GM21529 (cell line): ENCODE results near the gene SPEF1.
"Not testable (repeated sequence)": the region's sequence is repeated elsewhere in the genome, so short reads cannot be mapped to it uniquely, and the experiment has no call there.

Experiments used
- ATAC-seq: cut with Tn5 transposase; IDR thresholded peaks from one replicate; pipeline ENCODE4 v1.9.1; 2021; ENCODE audit not compliant: unreplicated experiment

SPEF1 gene

DNA sequence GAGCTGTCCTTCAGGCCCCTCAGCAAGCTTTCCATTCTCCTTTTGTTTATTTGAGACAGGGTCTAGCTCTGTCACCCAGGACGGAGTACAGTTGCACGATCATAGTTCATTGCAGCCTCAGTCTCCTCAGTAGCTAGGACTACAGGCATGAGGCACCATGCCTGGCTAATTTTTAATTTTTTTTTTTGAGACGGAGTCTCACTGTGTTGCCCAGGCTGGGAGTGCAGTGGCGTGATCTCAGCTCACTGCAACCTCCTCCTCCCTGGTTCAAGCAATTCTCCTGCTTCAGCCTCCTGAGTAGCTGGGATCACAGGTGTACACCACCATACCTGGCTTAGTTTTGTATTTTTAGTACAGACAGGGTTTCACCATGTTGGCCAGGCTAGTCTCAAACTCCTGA is 8.0 kb upstream of the SPEF1 start:
- not testable (repeated sequence) for ATAC-seq

DNA sequence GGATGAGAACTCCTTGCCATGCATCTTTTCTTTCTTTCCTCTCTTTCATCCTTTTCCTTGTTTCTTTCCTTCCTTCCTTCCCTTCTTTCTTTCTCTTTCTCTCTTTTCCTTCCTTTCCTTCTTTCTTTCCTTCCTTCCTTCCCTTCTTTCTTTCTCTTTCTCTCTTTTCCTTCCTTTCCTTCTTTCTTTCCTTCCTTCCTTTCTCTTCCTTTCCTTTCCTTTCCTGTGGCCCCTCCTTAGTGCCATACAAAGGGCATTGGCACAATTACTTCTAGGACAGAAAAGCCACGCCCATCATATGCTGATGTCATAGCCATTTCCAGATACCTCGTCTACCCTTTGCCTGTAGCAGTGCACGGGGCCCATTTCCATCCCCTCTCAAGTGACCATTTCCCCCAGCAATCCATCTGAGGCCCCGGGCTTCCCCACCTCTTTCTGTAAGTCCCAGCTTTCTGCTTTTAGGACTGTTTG is 7.5 kb upstream of the SPEF1 start:
- ATAC-seq, result no peak

DNA sequence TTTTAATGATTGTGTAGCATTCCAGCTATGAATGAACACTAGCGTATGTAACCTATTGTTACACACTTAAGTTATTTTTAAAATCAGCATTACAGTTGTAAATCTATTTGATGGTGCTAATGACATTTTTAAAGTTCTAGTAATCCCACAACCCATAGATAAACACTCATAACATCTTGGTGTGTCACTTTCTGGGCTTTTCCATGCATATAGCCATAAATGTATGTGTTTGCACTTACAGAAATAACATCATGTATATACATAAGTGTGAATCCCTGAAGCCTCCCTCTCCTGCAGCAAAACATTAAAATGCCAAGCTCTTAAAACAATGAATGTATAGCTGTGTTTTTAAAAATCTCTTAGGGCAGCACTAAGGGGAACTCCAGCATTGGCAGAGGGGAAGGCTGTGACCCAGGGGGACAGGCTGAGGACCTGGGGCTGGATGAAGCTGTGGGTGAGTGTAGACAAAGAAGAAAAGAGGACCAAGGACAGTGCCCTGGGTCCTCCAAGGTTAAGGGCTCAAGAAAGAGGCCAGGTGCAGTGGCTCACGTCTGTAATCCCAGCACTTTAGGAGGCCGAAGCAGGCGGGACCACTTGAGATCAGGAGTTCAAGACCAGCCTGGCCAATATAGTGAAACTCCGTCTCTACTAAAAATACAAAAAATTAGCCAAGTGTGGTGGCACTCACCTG is 6.2 kb upstream of the SPEF1 start:
- no peak for ATAC-seq

DNA sequence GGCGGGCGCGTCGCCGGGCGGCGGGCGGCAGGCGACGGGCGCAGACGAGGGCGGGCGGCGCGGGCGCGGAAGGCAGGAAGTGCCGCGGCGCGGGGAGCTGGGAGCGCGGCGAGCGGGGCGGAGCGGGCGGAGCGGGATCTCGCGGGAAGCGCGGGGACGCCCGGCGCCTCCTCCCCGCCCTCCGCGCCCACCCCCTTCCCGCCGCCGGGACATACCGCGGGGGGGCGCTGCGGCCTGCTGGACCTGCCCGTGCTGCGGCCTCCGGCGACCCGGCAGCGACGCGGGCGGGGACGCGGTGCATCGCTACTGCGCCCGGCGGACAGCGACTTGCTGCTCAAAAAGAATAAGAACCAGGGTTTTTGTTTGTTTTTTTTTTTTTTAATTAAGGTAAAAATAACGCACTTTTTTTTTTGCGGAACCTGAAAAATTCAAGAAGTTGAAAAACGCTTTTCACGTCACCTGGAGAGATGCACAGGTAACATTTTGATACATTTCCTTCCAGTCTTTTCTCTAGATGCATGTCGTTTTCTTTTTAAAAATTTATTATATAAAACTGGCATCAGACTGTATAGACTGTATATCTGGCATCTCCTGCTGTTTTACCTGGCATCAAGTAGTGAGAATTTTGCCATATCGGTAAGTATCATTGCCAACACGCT is 5.5 kb upstream of the SPEF1 start, which contains the start of gene CENPB:
Gene CENPB, minus strand, starts transcription at position 76 of the 659 bp plus-strand sequence. CDS start 257 bp downstream, outside the sequence.
- ATAC-seq, result peak; percentile 78

DNA sequence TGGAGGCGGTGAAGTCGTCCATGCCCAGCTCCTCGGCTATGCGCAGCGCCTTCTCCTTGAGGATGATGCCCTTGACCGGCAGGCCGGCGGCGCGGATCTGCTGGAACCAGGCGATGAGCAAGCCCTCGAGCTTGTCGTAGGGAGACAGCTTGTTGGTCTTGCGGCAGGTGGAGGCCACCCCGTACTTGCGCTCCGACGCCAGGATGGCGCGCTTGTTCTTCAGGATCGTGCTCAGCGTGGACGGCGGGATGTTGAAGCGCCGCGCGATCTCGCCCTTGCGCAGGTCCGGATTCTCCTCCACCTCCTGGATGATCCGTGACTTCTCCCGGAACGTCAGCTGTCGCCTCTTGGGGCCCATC is 4.9 kb upstream of the SPEF1 start:
- ATAC-seq, result no peak

DNA sequence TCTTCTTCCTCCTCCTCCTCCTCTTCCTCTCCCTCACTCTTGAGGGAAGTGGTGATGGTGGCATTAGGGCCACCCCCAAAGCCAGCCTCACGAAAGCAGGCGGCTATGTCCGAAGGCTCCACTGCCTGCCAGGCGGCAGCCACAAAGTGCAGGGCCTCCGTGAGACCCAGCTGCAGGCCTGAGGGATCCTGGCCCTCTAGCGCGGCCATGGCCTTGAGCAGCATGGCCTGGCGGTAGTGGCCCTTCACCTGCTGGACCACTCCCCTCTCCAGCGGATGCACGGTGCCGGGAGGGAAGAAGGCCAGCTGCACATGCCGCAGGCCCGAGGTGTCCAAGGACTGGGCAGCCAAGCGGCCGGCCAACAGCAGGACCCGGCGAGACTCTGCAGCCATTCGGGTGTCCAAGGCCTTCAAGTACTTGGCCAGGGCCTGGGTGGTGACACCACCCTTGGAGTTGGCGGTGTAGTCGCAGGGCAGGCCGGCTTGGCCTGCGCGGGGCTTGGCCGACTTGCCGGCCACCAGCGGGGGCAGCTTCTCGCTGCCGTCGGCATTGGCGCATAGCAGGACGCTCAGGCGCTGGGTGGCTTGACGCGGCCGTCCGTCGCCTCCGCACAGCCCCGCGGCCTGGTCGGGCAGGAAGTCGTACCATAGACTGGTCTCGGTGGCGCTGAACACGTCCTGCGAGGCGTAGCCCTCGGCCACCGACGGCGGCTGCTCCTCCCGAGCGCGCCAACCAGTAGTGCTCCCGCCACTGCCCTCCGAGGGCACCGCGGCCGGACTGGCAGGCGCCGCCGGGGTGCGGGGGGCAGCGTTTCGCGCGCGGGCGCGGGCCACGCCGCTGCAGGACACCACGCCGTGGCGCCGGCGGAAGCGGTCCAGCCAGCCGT is 4.2 kb upstream of the SPEF1 start:
- no peak for ATAC-seq

DNA sequence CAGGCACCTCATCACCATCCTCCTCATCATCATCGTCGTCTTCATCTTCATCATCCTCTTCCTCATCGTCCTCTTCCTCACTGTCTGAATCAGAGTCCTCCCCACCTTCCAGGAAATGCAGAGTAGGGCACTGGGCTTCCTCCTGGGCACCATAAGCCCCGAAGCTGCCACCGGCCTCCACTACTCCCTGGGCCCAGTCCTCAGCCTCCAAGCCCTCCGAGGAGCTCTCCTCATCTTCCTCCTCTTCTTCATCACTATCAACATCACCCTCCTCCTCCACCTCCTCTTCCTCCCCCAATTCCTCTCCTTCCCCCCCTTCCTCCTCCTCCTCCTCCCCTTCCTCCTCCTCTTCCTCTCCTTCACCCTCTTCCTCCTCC is 3.6 kb upstream of the SPEF1 start:
- ATAC-seq, result no peak

DNA sequence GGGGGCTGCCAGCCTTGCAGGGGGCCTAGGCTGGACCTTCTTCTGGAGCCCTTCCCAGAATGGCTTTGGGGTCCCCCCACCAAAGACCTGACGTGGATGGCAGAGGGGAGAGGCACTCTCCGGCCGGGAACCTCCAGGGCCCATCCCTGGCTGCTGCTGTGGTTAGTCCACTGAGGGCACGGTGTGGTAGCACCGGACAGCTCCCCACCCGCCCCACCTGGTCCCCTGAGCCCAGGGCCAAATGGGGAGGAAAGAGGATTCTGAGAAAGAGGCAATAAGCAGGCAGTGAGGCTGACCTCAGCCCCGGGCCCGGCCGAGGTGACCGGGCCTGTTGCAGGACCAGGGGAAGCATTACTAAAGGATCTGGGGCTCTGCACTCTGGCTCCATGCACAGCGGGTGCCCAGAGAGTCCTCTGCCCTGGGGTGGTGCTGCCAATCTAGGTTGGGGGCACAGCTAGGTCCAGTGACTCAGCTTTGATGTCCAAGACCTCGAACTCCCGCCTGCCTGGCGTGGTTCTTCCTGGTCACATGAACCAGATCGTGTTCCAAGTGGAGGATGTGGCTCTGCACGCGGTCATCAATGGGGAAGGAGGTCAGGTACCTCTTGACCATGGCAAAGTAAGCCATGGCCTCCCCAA is 3.1 kb upstream of the SPEF1 start:
- no peak for ATAC-seq

DNA sequence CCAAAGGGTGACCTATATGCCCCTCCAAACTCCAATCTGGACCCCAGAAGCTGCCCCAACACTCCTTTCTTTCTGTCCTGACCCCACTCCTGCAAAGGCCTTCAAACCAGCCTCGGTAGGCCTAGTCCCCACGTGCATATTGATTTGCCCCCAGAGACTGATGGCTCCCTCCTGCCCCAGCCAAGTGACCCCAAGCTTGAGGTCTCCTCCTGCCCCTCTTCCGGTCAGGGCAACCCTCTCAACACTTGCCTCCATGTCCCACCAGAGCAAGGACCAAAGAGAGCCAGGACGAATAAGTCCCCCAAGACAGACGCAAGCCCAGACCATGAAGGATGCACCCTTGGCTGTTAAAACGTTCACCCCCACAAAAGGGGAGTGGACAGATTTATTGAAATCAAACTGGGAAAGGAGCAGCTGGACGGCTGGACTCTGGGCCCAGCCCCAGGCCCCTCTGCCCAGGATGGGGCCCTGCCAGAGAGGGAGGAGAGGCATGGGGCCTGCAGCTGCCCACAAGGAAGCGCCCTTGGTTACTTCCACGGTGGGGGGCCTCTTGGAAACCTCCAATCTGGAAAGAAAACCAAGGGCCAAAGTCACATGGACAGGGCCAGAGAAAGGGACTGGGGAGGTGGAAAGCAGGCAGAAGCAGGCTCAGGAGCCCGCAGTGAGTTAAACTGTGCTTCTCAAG is 2.4 kb upstream of the SPEF1 start:
- ATAC-seq, result no peak

DNA sequence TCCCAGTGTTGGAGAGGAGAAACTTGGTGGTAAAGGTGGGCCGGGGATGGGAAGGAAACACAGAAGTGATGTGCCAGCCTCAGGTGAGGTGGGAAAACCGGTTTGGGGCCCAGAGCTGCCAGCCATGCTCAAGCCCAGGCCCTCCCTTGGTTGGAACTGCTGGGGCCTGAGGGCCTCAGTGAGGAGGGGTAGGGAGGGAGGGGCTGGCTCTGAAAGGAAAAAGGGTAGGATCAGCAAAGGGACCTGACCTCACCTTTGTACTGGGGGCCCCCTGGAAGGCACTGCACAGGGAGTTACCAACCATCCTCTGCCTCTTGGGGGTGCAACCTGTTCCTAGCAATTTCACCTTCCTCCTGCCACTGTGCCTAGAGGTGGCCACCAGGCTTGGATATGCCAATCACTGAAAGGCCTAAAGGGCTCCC is 1.8 kb upstream of the SPEF1 start:
- ATAC-seq, result no peak

DNA sequence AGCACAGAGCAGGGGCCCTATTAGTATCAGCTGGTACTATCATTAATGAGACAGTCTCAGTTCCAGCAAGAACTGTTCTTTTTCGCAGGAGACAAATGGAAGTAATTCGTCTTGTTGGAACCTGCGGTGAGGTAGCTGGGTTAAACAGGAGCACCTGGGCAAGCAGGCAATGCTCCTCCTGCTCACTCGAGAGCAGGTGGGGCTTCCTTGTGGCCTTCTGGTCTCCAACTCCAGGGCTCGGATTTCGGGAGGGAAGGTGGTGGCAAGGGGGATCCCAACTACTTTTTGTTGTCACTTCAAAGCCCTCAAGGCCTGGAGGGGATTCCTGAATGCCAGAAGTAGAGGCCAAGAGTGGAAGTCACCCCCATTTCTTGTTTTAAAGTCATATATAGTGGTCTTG is 1.3 kb upstream of the SPEF1 start:
- ATAC-seq, result no peak

DNA sequence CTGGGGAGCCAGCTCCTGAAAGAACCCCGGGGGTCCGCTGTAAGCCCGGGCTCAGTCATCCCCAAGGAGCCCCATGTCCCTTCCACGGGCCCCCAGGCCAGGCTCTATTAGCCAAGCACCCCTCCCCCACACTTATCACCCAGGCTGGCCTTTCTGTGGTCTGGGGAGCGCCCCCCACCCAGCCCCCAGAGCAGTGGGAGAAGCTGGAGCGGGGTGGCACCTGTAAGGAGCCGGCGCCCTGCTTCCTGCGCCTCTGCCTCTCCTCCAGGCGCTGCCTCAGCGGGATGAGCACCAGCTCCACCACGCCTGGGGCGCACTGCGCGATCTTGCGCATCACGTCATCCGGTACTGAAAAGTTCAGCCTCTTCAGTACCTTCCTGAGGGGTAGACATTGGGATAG is 2.3 kb downstream of the SPEF1 start:
- no peak for ATAC-seq

DNA sequence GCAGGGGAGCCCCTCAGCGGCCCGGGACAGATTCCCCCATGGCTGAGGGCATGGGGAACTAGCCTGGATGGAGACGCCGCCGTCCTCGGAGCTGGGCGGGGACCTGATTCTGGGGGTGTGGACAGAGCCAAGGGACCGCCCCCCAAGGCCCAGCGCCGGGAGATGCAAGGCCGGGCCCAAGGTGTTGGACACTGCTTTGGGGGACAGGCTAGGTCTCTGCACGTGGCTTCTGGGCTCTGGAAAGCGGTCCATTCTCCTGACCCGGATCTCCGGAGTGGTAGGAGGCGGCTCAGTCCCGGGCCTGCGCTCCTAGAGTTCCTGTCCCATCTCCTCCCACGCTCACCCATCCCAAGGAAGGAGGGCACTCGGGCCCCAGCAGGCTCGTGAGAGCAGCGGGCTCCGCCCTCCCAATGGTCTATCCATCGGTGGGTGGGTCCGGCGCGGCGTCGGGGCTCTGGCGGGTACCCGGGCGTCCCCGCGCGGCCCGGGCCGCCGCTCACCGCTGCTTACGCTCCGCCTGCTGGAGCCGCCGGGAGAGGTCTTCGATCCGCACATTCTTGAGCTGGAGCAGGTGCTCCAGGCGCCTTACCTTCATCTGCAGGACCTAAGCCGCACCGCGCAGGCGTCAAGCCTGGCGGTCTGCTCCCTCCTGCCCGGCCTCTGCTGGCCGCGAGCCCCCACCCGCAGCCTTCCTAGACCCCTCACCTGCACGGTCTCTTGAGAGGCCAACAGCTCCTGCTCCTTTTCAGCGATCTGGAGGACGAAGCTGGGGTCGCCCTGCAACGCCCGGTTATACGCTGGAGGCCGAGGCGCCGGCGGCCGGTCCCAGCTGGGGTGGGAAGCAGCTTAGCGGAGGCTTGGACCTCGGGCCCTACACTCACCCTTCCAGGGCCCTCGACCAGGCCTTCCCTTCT is 3.3 kb downstream of the SPEF1 start:
- ATAC-seq, result peak; percentile 48

DNA sequence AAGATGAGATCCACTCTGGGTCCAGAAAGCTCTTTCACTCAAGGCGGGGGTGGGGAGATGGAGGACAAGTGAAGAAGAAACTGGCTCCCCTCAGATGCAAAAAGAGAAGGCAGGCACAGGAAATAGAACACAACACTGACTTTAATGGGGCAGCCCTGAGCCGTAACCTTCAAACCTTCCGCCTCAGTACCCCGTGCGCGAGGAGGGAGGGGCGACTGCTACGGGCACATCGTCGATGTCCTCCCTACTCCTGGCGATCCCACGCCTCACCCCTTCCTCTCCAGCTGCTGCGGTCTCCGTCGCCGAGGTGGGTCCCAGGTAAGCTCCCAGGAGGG is 3.9 kb downstream of the SPEF1 start:
- ATAC-seq, result peak; percentile 10

DNA sequence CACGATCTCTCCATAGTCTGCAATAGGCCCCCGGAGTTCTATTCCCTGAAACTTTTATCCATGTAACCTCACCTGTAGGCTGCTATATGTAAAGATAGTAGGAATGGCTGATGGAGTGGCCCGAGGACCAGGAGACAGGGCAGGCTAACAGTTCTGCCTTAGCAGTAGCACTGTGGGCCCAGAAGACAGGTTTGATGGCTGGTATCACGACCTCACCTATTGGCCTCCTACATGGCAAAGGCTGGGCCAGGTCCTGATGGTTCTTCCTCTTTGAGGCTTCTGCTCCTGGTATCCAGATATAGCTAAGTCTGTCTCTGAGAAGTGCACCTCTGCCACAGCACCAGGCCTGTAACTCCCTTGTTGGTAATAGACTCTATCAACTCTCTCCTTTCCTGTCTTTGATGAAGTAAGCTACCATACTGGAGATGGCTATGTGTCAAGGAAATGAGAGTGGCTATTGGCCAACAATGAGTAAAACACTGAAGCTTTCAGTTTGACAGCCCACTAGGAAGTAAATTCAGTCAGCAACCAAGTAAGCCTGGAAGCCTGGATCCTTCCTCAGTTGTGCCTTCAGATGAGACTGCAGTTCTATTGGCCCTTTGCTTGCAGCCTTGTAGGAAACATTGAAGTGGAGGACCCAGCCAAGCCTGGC is 5.7 kb downstream of the SPEF1 start:
- ATAC-seq, result no peak

DNA sequence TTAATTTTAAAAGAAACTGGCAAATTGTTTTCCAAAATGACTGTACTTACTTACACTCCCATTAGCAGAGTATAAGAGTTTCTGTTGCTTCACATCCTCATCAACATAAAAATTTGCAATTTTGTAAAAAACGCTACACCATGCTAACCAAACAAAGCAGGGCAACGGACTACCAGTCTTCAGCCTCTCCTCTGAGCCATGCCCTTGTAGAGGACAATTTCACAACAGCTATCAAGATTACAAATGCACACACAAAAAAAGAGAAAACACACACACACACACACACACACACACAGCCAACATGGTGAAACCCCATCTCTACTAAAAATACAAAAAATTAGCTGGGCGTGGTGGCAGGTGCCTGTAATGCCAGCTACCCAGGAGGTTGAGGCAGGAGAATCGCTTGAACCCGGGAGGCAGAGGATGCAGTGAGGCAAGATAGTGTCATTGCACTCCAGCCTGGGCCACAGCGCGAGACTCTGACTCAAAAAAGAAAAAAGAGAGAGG is 9.6 kb downstream of the SPEF1 start:
- ATAC-seq, result no peak

DNA sequence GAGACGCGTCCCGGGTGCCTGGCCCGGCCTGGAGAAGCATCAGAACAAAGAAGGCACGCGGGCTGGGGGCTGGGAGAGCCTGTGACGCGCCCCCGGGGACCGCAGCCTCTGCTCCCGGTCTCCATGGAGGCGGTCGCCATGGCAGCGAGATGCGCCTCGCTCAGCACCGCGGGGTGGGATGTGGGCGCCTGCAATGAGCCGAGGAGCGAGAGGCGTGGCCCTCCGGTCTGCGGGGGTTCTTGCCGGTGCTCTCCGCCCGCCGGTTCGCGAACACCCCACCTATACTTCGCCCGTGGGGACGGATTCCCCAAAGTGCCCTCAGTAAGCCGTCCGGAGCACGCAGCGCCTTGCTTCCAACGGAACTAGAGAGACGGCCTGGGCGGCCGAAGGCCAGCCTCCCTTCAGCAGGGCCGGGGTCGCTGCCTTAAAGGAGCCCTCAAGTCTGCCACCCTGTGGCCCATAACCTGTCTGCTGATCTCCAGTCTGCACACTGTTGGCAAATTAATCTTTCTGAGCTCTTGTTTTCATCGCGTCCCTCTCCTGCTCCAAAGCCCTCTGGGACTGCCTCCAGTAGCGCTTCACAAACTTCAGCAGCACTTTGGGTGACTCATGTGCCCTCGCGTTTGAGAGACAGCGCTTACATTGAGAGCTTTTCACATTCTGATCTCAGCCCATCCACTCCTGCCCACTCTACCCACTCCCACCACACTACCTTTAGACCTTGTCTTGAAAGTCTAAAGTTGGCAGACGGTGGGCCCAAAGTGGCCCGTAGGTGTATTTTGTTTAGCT is 12.7 kb downstream of the SPEF1 start:
- peak; percentile 41 for ATAC-seq
